ENCODE measurements around the gene PAPSS1. TPM values are rescaled to one million over a fixed set of nuclear protein-coding genes. Genes with fewer than 3 reads are reported as not detected.
A peak's percentile ranks its signal among the peaks of the same experiment; 100 is the strongest.

PAPSS1 gene
- total and polyA plus RNA-seq, 2 experiments from 2014 or later, result 25.4 to 40.6 TPM

DNA sequence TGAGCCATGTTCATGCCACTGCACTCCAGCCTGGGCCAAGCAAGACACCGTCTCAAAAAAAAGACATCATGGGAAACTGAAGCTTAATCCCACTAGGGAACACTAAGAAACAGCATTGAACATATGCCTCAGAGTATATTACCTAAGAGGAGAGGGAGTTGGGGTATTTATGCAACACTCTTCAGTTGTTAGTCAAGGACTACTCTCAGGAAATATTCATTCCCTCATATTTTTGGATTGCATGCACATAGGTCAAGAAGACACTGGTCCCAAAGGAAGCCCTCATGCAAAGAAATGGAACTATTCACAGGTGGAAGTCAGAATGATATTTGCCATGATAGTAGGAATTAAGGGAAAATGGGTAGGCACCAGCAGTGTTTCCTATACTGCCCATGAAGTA is 22.8 kb upstream of the PAPSS1 start:
- TF ChIP-seq, protein P1, sequence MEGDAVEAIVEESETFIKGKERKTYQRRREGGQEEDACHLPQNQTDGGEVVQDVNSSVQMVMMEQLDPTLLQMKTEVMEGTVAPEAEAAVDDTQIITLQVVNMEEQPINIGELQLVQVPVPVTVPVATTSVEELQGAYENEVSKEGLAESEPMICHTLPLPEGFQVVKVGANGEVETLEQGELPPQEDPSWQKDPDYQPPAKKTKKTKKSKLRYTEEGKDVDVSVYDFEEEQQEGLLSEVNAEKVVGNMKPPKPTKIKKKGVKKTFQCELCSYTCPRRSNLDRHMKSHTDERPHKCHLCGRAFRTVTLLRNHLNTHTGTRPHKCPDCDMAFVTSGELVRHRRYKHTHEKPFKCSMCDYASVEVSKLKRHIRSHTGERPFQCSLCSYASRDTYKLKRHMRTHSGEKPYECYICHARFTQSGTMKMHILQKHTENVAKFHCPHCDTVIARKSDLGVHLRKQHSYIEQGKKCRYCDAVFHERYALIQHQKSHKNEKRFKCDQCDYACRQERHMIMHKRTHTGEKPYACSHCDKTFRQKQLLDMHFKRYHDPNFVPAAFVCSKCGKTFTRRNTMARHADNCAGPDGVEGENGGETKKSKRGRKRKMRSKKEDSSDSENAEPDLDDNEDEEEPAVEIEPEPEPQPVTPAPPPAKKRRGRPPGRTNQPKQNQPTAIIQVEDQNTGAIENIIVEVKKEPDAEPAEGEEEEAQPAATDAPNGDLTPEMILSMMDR (IDR thresholded peaks at IDR 0.05; ENCODE audit: low read depth, low read length), result no peak

DNA sequence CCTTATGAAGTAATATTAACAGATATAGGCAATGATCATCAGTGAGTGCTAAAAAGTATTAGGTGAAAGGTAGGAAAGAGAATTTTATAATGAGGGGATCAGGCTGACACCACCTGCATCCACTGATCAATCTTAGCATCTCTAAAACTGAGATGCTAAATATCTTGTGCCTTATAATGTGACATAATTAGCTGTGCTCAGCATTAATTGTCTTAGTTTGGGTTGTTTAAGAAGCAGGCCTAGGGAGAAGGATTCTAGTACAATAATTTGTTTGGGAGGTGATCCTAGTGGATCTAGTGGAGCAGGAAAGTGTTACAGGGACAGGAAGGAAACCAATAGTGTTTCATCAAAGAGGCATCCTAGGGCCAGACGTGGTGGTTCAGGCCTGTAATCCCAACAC is 22.2 kb upstream of the PAPSS1 start:
- H3K27ac ChIP-seq, result no peak overlapping the region
- DNase-seq (ENCODE audit: low read depth in 1 of 2, low spot score in 1 of 2), result no peak
- no peaks in the 10 kb centered on the region for H3K9me3 ChIP-seq (ENCODE audit: low read depth)
- no peaks in the 10 kb centered on the region for H3K27me3 ChIP-seq
- TF ChIP-seq, protein P1 (IDR thresholded peaks at IDR 0.05; ENCODE audit: low read depth, low read length), result no peak
- no peak overlapping the region for H3K4me3 ChIP-seq
- no peaks in the 10 kb centered on the region for H3K36me3 ChIP-seq
- no peaks in the 10 kb centered on the region for H3K4me1 ChIP-seq (ENCODE audit: low read depth)

More for the DNA sequence above, 22.8 kb upstream of the PAPSS1 start:
- DNase-seq (ENCODE audit: low read depth in 1 of 2, low spot score in 1 of 2), result no peak
- no peaks in the 10 kb centered on the region for H3K4me1 ChIP-seq (ENCODE audit: low read depth)
- H3K27ac ChIP-seq, result no peak overlapping the region
- H3K9me3 ChIP-seq (ENCODE audit: low read depth), result no peaks in the 10 kb centered on the region
- H3K27me3 ChIP-seq, result no peaks in the 10 kb centered on the region
- H3K4me3 ChIP-seq, result no peak overlapping the region
- no peaks in the 10 kb centered on the region for H3K36me3 ChIP-seq

GRCh38 chr4:107740950-107741701 is 21.1 kb upstream of the PAPSS1 start:
- no peaks in the 10 kb centered on the region for H3K36me3 ChIP-seq
- TF ChIP-seq, protein P1 (IDR thresholded peaks at IDR 0.05; ENCODE audit: low read depth, low read length), result no peak
- no peak overlapping the region for H3K27ac ChIP-seq
- no peak overlapping the region for H3K4me3 ChIP-seq
- peak in 1 of 2 donors; percentile 93 for DNase-seq (ENCODE audit: low read depth in 1 of 2, low spot score in 1 of 2)
- no peaks in the 10 kb centered on the region for H3K4me1 ChIP-seq (ENCODE audit: low read depth)
- H3K9me3 ChIP-seq (ENCODE audit: low read depth), result no peaks in the 10 kb centered on the region
- H3K27me3 ChIP-seq, result no peaks in the 10 kb centered on the region

DNA sequence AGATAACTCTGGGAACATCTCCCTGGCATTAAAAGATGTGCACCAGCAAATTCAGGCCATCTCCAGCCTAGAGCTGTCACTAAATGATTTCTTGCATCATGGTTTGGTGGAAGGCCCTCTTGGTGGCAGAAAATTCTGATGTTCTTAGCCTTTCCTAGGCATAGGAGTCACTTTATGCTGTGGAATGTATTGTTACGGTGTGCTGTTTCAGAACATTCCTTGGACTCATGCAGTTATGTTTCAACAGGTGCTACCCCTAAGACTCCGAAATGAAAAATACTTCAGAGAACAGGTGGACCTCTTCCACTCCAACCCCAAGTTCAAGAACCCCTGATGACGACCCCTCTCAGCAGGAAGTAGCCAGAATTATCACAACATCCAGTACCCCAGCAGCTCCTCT is 20.3 kb upstream of the PAPSS1 start:
- TF ChIP-seq, protein P1 (IDR thresholded peaks at IDR 0.05; ENCODE audit: low read depth, low read length), result peak; percentile 45
- peak in 1 of 2 donors; percentile 59 for DNase-seq (ENCODE audit: low read depth in 1 of 2, low spot score in 1 of 2)
- no peak overlapping the region for H3K27ac ChIP-seq

DNA sequence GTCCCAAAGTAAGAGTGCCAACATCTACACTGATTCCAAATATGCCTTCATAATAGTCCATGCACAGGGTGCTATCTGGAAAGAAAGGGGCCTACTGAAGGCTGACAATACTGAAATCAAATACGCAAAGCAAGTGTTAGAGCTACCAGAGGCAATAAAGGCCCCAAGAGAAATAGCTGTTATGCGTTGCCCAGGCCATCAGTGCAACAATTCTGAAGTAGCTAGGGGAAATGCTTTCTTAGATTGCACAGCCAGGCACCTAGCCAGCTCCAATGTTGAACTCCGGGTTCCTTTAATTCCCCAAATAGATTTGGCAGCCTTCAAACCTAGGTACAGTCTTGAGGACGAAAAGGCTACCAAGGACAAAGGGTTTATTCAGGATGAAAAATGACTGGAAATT is 17.4 kb upstream of the PAPSS1 start:
- no peak overlapping the region for H3K4me3 ChIP-seq
- peak in 1 of 2 donors; percentile 12 for DNase-seq (ENCODE audit: low read depth in 1 of 2, low spot score in 1 of 2)
- H3K9me3 ChIP-seq (ENCODE audit: low read depth), result no peaks in the 10 kb centered on the region
- H3K4me1 ChIP-seq (ENCODE audit: low read depth), result peaks cover 16% of the 10 kb centered on the region
- TF ChIP-seq, protein P1 (IDR thresholded peaks at IDR 0.05; ENCODE audit: low read depth, low read length), result no peak
- H3K27me3 ChIP-seq, result no peaks in the 10 kb centered on the region
- no peak overlapping the region for H3K27ac ChIP-seq
- H3K36me3 ChIP-seq, result no peaks in the 10 kb centered on the region

More for the DNA sequence above, 20.3 kb upstream of the PAPSS1 start:
- H3K27me3 ChIP-seq, result no peaks in the 10 kb centered on the region
- H3K9me3 ChIP-seq (ENCODE audit: low read depth), result no peaks in the 10 kb centered on the region
- H3K36me3 ChIP-seq, result no peaks in the 10 kb centered on the region
- no peak overlapping the region for H3K4me3 ChIP-seq
- no peaks in the 10 kb centered on the region for H3K4me1 ChIP-seq (ENCODE audit: low read depth)
